DND-41 (cell line): ENCODE results near the gene DNAJB4.

Source experiments
- ATAC-seq: fragments of 200-7000 bp; cut with Tn5 transposase; 3 replicates; pipeline ENCODE4 v1.9.1; 2021; ENCODE audit warnings: low read depth; ENCODE audit not compliant: insufficient read depth
- DNase-seq: peaks from one replicate; pipeline ENCODE4 v3.0.0-alpha.2; 2020
- H2AFZ ChIP-seq: 2 replicates; pipeline ENCODE4 v1.6.0; 2012; ENCODE audit warnings: low read depth, low read length
- H3K27ac ChIP-seq: 2 replicates; pipeline ENCODE4 v1.5.1; 2012; ENCODE audit warnings: low read length, inconsistent platforms
- H3K27me3 ChIP-seq: fragments of 200-600 bp; sonication (generic); 2 replicates; pipeline ENCODE4 v1.6.0; 2012; ENCODE audit warnings: low read length, mild to moderate bottlenecking, inconsistent platforms; ENCODE audit not compliant: insufficient read depth, poor library complexity
- H3K36me3 ChIP-seq: 2 replicates; pipeline ENCODE4 v1.5.1; 2012; ENCODE audit warnings: low read length, inconsistent platforms; ENCODE audit not compliant: insufficient read depth
- H3K4me1 ChIP-seq: 2 replicates; pipeline ENCODE4 v1.5.1; 2012; ENCODE audit warnings: mild to moderate bottlenecking, low read length; ENCODE audit not compliant: insufficient read depth
- H3K4me2 ChIP-seq: 2 replicates; pipeline ENCODE4 v1.6.0; 2012; ENCODE audit warnings: mild to moderate bottlenecking, moderate library complexity, low read length, inconsistent platforms; ENCODE audit not compliant: insufficient read depth
- H3K4me3 ChIP-seq, 2 experiments: fragments of 200-600 bp in 1 of 2; shearing (Covaris generic) in 1 of 2; 2 replicates each; pipeline ENCODE4 v1.5.1; 2012 to 2016; ENCODE audit warnings: inconsistent platforms in 2 of 2, low read length in 2 of 2, mild to moderate bottlenecking in 2 of 2, low read depth in 1 of 2, moderate library complexity in 1 of 2
- H3K79me2 ChIP-seq: 2 replicates; pipeline ENCODE4 v1.6.0; 2012; ENCODE audit warnings: low read length, inconsistent platforms; ENCODE audit not compliant: insufficient read depth
- H3K9ac ChIP-seq: 2 replicates; pipeline ENCODE4 v1.6.0; 2012; ENCODE audit warnings: low read depth, mild to moderate bottlenecking, inconsistent platforms, low read length, moderate library complexity
- H3K9me3 ChIP-seq: 2 replicates; pipeline ENCODE4 v1.5.1; 2012; ENCODE audit warnings: low read length, moderate library complexity, mild to moderate bottlenecking, inconsistent platforms; ENCODE audit not compliant: insufficient read depth, severe bottlenecking
- H4K20me1 ChIP-seq: 2 replicates; pipeline ENCODE4 v1.6.0; 2012; ENCODE audit warnings: low read length; ENCODE audit not compliant: insufficient read depth
- CTCF ChIP-seq: IDR thresholded peaks from 2 replicates; pipeline ENCODE4 v1.5.1; 2012; ENCODE audit warnings: borderline replicate concordance, low read length, moderate library complexity, mild to moderate bottlenecking; ENCODE audit not compliant: poor library complexity, severe bottlenecking; ENCODE audit errors: extremely low read depth
- EZH2 ChIP-seq: IDR thresholded peaks from 3 replicates; pipeline ENCODE4 v1.6.1; 2012; ENCODE audit warnings: borderline replicate concordance, low read depth, mild to moderate bottlenecking, moderate library complexity, low read length, inconsistent platforms; ENCODE audit not compliant: severe bottlenecking

DNAJB4 gene

GRCh38 chr1:78040484-78041089, 35.8 kb downstream of the DNAJB4 start:
- peaks cover 6% of the 10 kb centered on the region for H3K27me3 ChIP-seq
- no peak for TF ChIP-seq EZH2
- TF ChIP-seq CTCF = no peak
- no peak overlapping the region for H3K9ac ChIP-seq
- H3K36me3 ChIP-seq = no peaks in the 10 kb centered on the region
- DNase-seq (no peak), ATAC-seq (no peak)
- no peaks in the 10 kb centered on the region for H3K9me3 ChIP-seq
- H4K20me1 ChIP-seq = no peaks in the 10 kb centered on the region
- no peak overlapping the region for H3K27ac ChIP-seq
- H2AFZ ChIP-seq = no peak overlapping the region
- no peak overlapping the region for H3K4me2 ChIP-seq
- no peaks in the 10 kb centered on the region for H3K79me2 ChIP-seq
- H3K4me1 ChIP-seq = no peaks in the 10 kb centered on the region
- no peak overlapping the region for H3K4me3 ChIP-seq

GRCh38 chr1:78043436-78043835, 38.7 kb downstream of the DNAJB4 start:
- Histone ChIP-seq H3K27ac (no peak overlapping the region), H3K4me1 (no peaks in the 10 kb centered on the region), H3K4me2 (no peak overlapping the region), H4K20me1 (no peaks in the 10 kb centered on the region), H3K4me3 (no peak overlapping the region), H3K79me2 (no peaks in the 10 kb centered on the region), H3K27me3 (peaks cover 6% of the 10 kb centered on the region), H3K9ac (no peak overlapping the region), H2AFZ (no peak overlapping the region), H3K9me3 (no peaks in the 10 kb centered on the region), H3K36me3 (no peaks in the 10 kb centered on the region)
- ATAC-seq (no peak), DNase-seq (no peak)
- TF ChIP-seq CTCF (no peak), EZH2 (no peak)

GRCh38 chr1:78044796-78045562, 40.2 kb downstream of the DNAJB4 start:
- no peaks in the 10 kb centered on the region for H3K79me2 ChIP-seq
- DNase-seq = no peak
- no peak overlapping the region for H3K27ac ChIP-seq
- no peaks in the 10 kb centered on the region for H3K9me3 ChIP-seq
- no peaks in the 10 kb centered on the region for H3K4me1 ChIP-seq
- TF ChIP-seq CTCF = no peak
- TF ChIP-seq EZH2 = no peak
- H3K27me3 ChIP-seq = peaks cover 6% of the 10 kb centered on the region
- H4K20me1 ChIP-seq = no peaks in the 10 kb centered on the region
- H3K4me3 ChIP-seq = no peak overlapping the region
- H3K9ac ChIP-seq = no peak overlapping the region
- H2AFZ ChIP-seq = no peak overlapping the region
- no peak overlapping the region for H3K4me2 ChIP-seq
- no peak for ATAC-seq
- no peaks in the 10 kb centered on the region for H3K36me3 ChIP-seq
